SK-N-SH treated with all-trans-retinoic acid at 6 μM for 48 hours (cell line): Measurements from ENCODE around the gene FAM98A.

Experiments
- ATAC-seq: fragments of 200-7000 bp; cut with Tn5 transposase; 3 replicates; pipeline ENCODE4 v1.9.1; 2020; ENCODE audit warnings: mild to moderate bottlenecking, moderate library complexity
- ARNTL ChIP-seq: fragments of 450-650 bp; formaldehyde crosslinking; IDR thresholded peaks from 2 replicates; pipeline ENCODE4 v1.5.0; 2020; ENCODE audit warnings: low read depth, mild to moderate bottlenecking, moderate library complexity, borderline replicate concordance
- BACH2 ChIP-seq: fragments of 250-450 bp; sonication (Bioruptor Pico); IDR thresholded peaks from 2 replicates; pipeline ENCODE4 v1.9.0; 2021; ENCODE audit warnings: mild to moderate bottlenecking, borderline replicate concordance
- CREB5 ChIP-seq: fragments of 250-450 bp; sonication (Bioruptor Pico); IDR thresholded peaks from 2 replicates; pipeline ENCODE4 v1.5.1; 2020; ENCODE audit warnings: low read depth, mild to moderate bottlenecking, moderate library complexity
- CSDC2 ChIP-seq: fragments of 250-450 bp; sonication (Bioruptor Pico); IDR thresholded peaks from 2 replicates; pipeline ENCODE4 v1.5.0; 2020; ENCODE audit warnings: mild to moderate bottlenecking, moderate library complexity
- CSRNP3 ChIP-seq: fragments of 250-450 bp; sonication (Bioruptor Pico); IDR thresholded peaks from 2 replicates; pipeline ENCODE4 v1.5.1; 2021; ENCODE audit warnings: mild to moderate bottlenecking, moderate library complexity
- ESRRG ChIP-seq: fragments of 250-450 bp; sonication (Bioruptor Pico); IDR thresholded peaks from 2 replicates; pipeline ENCODE4 v1.6.1; 2021; ENCODE audit warnings: mild to moderate bottlenecking
- GLIS3 ChIP-seq: fragments of 250-450 bp; sonication (Bioruptor Pico); IDR thresholded peaks from 2 replicates; pipeline ENCODE4 v1.5.0; 2020; ENCODE audit warnings: mild to moderate bottlenecking, moderate library complexity
- ISL1 ChIP-seq: fragments of 250-450 bp; sonication (Bioruptor Pico); IDR thresholded peaks from 2 replicates; pipeline ENCODE4 v2.1.2; 2022; ENCODE audit warnings: mild to moderate bottlenecking, moderate library complexity
- OSR1 ChIP-seq: fragments of 250-450 bp; sonication (Bioruptor Pico); IDR thresholded peaks from 2 replicates; pipeline ENCODE4 v1.8.0; 2022; ENCODE audit warnings: moderate library complexity, mild to moderate bottlenecking, inconsistent platforms
- PATZ1 ChIP-seq: fragments of 250-450 bp; sonication (Bioruptor Pico); IDR thresholded peaks from 2 replicates; pipeline ENCODE4 v1.8.0; 2020; ENCODE audit warnings: mild to moderate bottlenecking, moderate library complexity, borderline replicate concordance
- PPARA ChIP-seq: fragments of 250-450 bp; sonication (Bioruptor Pico); IDR thresholded peaks from 2 replicates; pipeline ENCODE4 v1.5.0; 2020; ENCODE audit warnings: mild to moderate bottlenecking, borderline replicate concordance
- RARB ChIP-seq: fragments of 250-450 bp; sonication (Bioruptor Pico); IDR thresholded peaks from 2 replicates; pipeline ENCODE4 v1.8.0; 2021; ENCODE audit warnings: mild to moderate bottlenecking, moderate library complexity
- SNAI2 ChIP-seq: fragments of 250-450 bp; sonication (Bioruptor Pico); IDR thresholded peaks from 2 replicates; pipeline ENCODE4 v1.5.0; 2020; ENCODE audit warnings: mild to moderate bottlenecking, moderate library complexity
- TCF4 ChIP-seq: fragments of 250-450 bp; sonication (Bioruptor Pico); IDR thresholded peaks from 2 replicates; pipeline ENCODE4 v1.8.0; 2021; ENCODE audit warnings: mild to moderate bottlenecking, moderate library complexity, borderline replicate concordance
- TOX ChIP-seq: fragments of 250-450 bp; sonication (Bioruptor Pico); IDR thresholded peaks from 2 replicates; pipeline ENCODE4 v1.8.0; 2021; ENCODE audit warnings: mild to moderate bottlenecking, moderate library complexity, borderline replicate concordance
- TSHZ2 ChIP-seq: fragments of 250-450 bp; sonication (Bioruptor Pico); IDR thresholded peaks from 2 replicates; pipeline ENCODE4 v1.5.0; 2020; ENCODE audit warnings: mild to moderate bottlenecking, moderate library complexity
- ZC3H10 ChIP-seq: fragments of 250-450 bp; sonication (Bioruptor Pico); IDR thresholded peaks from 2 replicates; pipeline ENCODE4 v1.5.1; 2021; ENCODE audit warnings: mild to moderate bottlenecking, moderate library complexity
- ZFP30 ChIP-seq: fragments of 450-650 bp; formaldehyde crosslinking; IDR thresholded peaks from 2 replicates; pipeline ENCODE4 v1.5.0; 2022; ENCODE audit warnings: mild to moderate bottlenecking, moderate library complexity
- ZNF565 ChIP-seq: fragments of 450-650 bp; formaldehyde crosslinking; conservative IDR thresholded peaks from 2 replicates; pipeline ENCODE4 v1.5.0; 2020; ENCODE audit warnings: low read depth, mild to moderate bottlenecking, moderate library complexity
- ZNF70 ChIP-seq: fragments of 450-650 bp; formaldehyde crosslinking; IDR thresholded peaks from 2 replicates; pipeline ENCODE4 v1.5.0; 2020; ENCODE audit warnings: mild to moderate bottlenecking, moderate library complexity
- ZNF8 ChIP-seq: fragments of 450-650 bp; formaldehyde crosslinking; IDR thresholded peaks from 2 replicates; pipeline ENCODE4 v1.5.0; 2020; ENCODE audit warnings: mild to moderate bottlenecking, moderate library complexity
- TF ChIP-seq, protein P1 (sequence below): fragments of 250-450 bp; sonication (Bioruptor Pico); IDR thresholded peaks from 2 replicates; pipeline ENCODE4 v1.8.0; 2021; ENCODE audit warnings: low read depth, mild to moderate bottlenecking, moderate library complexity, borderline replicate concordance

Gene FAM98A

DNA sequence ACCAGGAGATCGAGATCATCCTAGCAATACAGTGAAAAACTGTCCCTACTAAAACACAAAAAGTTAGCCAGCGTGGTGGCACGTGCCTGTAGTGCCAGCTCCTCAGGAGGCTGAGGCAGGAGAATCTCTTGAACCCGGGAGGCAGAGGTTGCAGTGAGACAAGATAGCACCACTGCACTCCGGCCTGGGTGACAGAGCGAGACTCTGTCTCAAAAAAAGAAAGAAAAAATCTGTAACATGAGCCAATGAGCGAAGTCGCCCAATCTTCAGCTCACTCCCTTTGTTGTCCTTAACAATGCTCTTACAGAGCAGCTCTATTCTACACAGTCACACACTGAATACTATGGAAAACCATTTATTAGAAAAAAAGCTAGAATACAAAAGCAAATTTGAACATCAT, 22.0 kb downstream of the FAM98A start:
- peak; percentile 24 for ATAC-seq
- TF ChIP-seq TOX (CRISPR knock-in tag) (no peak), GLIS3 (CRISPR knock-in tag) (no peak), ZNF8 (no peak), PATZ1 (no peak), BACH2 (no peak), ZC3H10 (CRISPR knock-in tag) (no peak), ARNTL (CRISPR knock-in tag) (no peak), TCF4 (CRISPR knock-in tag) (no peak), ESRRG (no peak), CSDC2 (CRISPR knock-in tag) (no peak), ZNF565 (CRISPR knock-in tag) (no peak), RARB (CRISPR knock-in tag) (no peak), CSRNP3 (CRISPR knock-in tag) (no peak), CREB5 (CRISPR knock-in tag) (no peak), ISL1 (CRISPR knock-in tag) (no peak), ZFP30 (CRISPR knock-in tag) (no peak), ZNF70 (CRISPR knock-in tag) (no peak), OSR1 (CRISPR knock-in tag) (no peak)
- TF ChIP-seq, protein P1, sequence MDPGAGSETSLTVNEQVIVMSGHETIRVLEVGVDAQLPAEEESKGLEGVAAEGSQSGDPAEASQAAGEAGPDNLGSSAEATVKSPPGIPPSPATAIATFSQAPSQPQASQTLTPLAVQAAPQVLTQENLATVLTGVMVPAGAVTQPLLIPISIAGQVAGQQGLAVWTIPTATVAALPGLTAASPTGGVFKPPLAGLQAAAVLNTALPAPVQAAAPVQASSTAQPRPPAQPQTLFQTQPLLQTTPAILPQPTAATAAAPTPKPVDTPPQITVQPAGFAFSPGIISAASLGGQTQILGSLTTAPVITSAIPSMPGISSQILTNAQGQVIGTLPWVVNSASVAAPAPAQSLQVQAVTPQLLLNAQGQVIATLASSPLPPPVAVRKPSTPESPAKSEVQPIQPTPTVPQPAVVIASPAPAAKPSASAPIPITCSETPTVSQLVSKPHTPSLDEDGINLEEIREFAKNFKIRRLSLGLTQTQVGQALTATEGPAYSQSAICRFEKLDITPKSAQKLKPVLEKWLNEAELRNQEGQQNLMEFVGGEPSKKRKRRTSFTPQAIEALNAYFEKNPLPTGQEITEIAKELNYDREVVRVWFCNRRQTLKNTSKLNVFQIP (CRISPR knock-in tag): no peak

GRCh38 chr2:33573657-33574056, 25.4 kb downstream of the FAM98A start:
- TF ChIP-seq ZC3H10 (CRISPR knock-in tag) (no peak), GLIS3 (CRISPR knock-in tag) (no peak), CSDC2 (CRISPR knock-in tag) (no peak), TSHZ2 (CRISPR knock-in tag) (no peak), ISL1 (CRISPR knock-in tag) (no peak), TOX (CRISPR knock-in tag) (no peak), PPARA (CRISPR knock-in tag) (no peak), BACH2 (no peak), ZNF8 (no peak), TCF4 (CRISPR knock-in tag) (no peak), OSR1 (CRISPR knock-in tag) (no peak), ESRRG (no peak), PATZ1 (no peak), SNAI2 (CRISPR knock-in tag) (no peak), ZFP30 (CRISPR knock-in tag) (no peak)
- TF ChIP-seq, protein P1 (CRISPR knock-in tag): no peak
- TF ChIP-seq, all 23 proteins: peak for 0
- ATAC-seq: no peak
